ENCODE measurements around the gene CCL25. TPM values are rescaled to one million over a fixed set of nuclear protein-coding genes. Genes with fewer than 3 reads are reported as not detected.
A peak's percentile ranks its signal among the peaks of the same experiment; 100 is the strongest.

CCL25 gene
- total RNA-seq, 1 experiment from 2014 or later: not detected

GRCh38 chr19:8069096-8069973 is 16.8 kb downstream of the CCL25 start:
- intact Hi-C loops (cut with micrococcal nuclease; ENCODE audit: unreplicated experiment): loop anchor here (2.0 kb wide), 1 partner anchor 125 kb away; no protein-coding TSS in a partner anchor
- H3K27me3 Mint-ChIP-seq (ENCODE audit: insufficient read depth, unreplicated experiment): no peaks in the 10 kb centered on the region
- H3K4me1 Mint-ChIP-seq (ENCODE audit: low read depth, unreplicated experiment): no peaks in the 10 kb centered on the region
- H3K4me3 Mint-ChIP-seq (ENCODE audit: unreplicated experiment): no peak overlapping the region
- no TSS peak for BruUV-seq (replicated peaks)
- peak in 1 of 2 experiments; percentile 31 for DNase-seq
- H3K9me3 Mint-ChIP-seq (ENCODE audit: unreplicated experiment): peaks cover 14% of the 10 kb centered on the region
- Histone ChIP-seq H3K9me3 (peaks cover 11% of the 10 kb centered on the region; the same call in 1 of the 2 replicates), H3K36me3 (ENCODE audit: control insufficient read depth, insufficient read depth, low read length) (no peaks in the 10 kb centered on the region), H3K4me3 (ENCODE audit: low read depth, low read length) (no peak overlapping the region), H3K4me1 (no peaks in the 10 kb centered on the region), H3K27me3 (replicated peaks; ENCODE audit: control insufficient read depth, insufficient read depth, low read length) (no peaks in the 10 kb centered on the region)
- POLR2A ChIA-PET: no interaction called here
- peaks cover 8% of the 10 kb centered on the region for H3K36me3 Mint-ChIP-seq (ENCODE audit: insufficient read depth, unreplicated experiment)
- CTCF ChIA-PET: interaction anchor here (0.9 to 1.5 kb wide), 2 partner anchors 99 to 125 kb away, joined by 3 read pairs; no protein-coding TSS in a partner anchor
- no peak overlapping the region for H3K27ac Mint-ChIP-seq (ENCODE audit: unreplicated experiment)
- peak; percentile 60 to 75 for TF ChIP-seq CTCF (IDR thresholded peaks at IDR 0.05; ENCODE audit: insufficient read depth in 1 of 2, low read depth in 1 of 2, low read length in 1 of 2, severe bottlenecking in 1 of 2, unreplicated experiment in 1 of 2)

- POLR2A ChIA-PET: no interaction called here
- H3K36me3 Mint-ChIP-seq (ENCODE audit: insufficient read depth, unreplicated experiment): peaks cover 8% of the 10 kb centered on the region
These were observed 19.4 kb downstream of the CCL25 start for GRCh38 chr19:8071912-8072311.

GRCh38 chr19:8074501-8074900 is 21.9 kb downstream of the CCL25 start:
- H3K36me3 ChIP-seq (ENCODE audit: control insufficient read depth, insufficient read depth, low read length): no peaks in the 10 kb centered on the region
- CTCF ChIA-PET: no interaction called here
- no peak overlapping the region for H3K4me3 Mint-ChIP-seq (ENCODE audit: unreplicated experiment)
- no peaks in the 10 kb centered on the region for H3K4me1 Mint-ChIP-seq (ENCODE audit: low read depth, unreplicated experiment)
- no peaks in the 10 kb centered on the region for H3K27me3 ChIP-seq (replicated peaks; ENCODE audit: control insufficient read depth, insufficient read depth, low read length)
- BruUV-seq (replicated peaks): no TSS peak
- no peaks in the 10 kb centered on the region for H3K4me1 ChIP-seq
- H3K27me3 Mint-ChIP-seq (ENCODE audit: insufficient read depth, unreplicated experiment): no peaks in the 10 kb centered on the region
- H3K27ac Mint-ChIP-seq (ENCODE audit: unreplicated experiment): no peak overlapping the region
- intact Hi-C loops (cut with micrococcal nuclease; ENCODE audit: unreplicated experiment): no loop called here
- DNase-seq: no peak
- TF ChIP-seq CTCF (IDR thresholded peaks at IDR 0.05; ENCODE audit: insufficient read depth in 1 of 2, low read depth in 1 of 2, low read length in 1 of 2, severe bottlenecking in 1 of 2, unreplicated experiment in 1 of 2): no peak
- peaks cover 8% of the 10 kb centered on the region for H3K36me3 Mint-ChIP-seq (ENCODE audit: insufficient read depth, unreplicated experiment)
- H3K9me3 Mint-ChIP-seq (ENCODE audit: unreplicated experiment): peaks cover 18% of the 10 kb centered on the region
- POLR2A ChIA-PET: no interaction called here
- no peak overlapping the region for H3K4me3 ChIP-seq (ENCODE audit: low read depth, low read length)
- peaks cover 6% of the 10 kb centered on the region; the same call in 1 of the 2 replicates for H3K9me3 ChIP-seq

More at GRCh38 chr19:8071912-8072311, 19.4 kb downstream of the CCL25 start:
- Mint-ChIP-seq H3K9me3 (ENCODE audit: unreplicated experiment) (peaks cover 18% of the 10 kb centered on the region), H3K4me3 (ENCODE audit: unreplicated experiment) (no peak overlapping the region), H3K27me3 (ENCODE audit: insufficient read depth, unreplicated experiment) (no peaks in the 10 kb centered on the region), H3K4me1 (ENCODE audit: low read depth, unreplicated experiment) (no peaks in the 10 kb centered on the region), H3K27ac (ENCODE audit: unreplicated experiment) (no peak overlapping the region)
- CTCF ChIA-PET: no interaction called here
- Histone ChIP-seq H3K4me3 (ENCODE audit: low read depth, low read length) (no peak overlapping the region), H3K36me3 (ENCODE audit: control insufficient read depth, insufficient read depth, low read length) (no peaks in the 10 kb centered on the region), H3K27me3 (replicated peaks; ENCODE audit: control insufficient read depth, insufficient read depth, low read length) (no peaks in the 10 kb centered on the region), H3K9me3 (peaks cover 11% of the 10 kb centered on the region; the same call in 1 of the 2 replicates), H3K4me1 (no peaks in the 10 kb centered on the region)
- intact Hi-C loops (cut with micrococcal nuclease; ENCODE audit: unreplicated experiment): no loop called here
- TF ChIP-seq CTCF (IDR thresholded peaks at IDR 0.05; ENCODE audit: insufficient read depth in 1 of 2, low read depth in 1 of 2, low read length in 1 of 2, severe bottlenecking in 1 of 2, unreplicated experiment in 1 of 2): peak in 1 of 2 experiments; percentile 30
- peak in 1 of 2 experiments; percentile 33 for DNase-seq
- no TSS peak for BruUV-seq (replicated peaks)

Data from Caco-2 (cell line).